GOT3 (cell line): ENCODE data around the gene AVPI1.
"Not testable (repeated sequence)": the region's sequence is repeated elsewhere in the genome, so short reads cannot be mapped to it uniquely, and the experiment has no call there.

Experiments used
- DNase-seq: peaks from one replicate; lab custom pipeline; 2025; ENCODE audit warnings: mixed read lengths; lab: John Stamatoyannopoulos, UW

Gene AVPI1

DNA sequence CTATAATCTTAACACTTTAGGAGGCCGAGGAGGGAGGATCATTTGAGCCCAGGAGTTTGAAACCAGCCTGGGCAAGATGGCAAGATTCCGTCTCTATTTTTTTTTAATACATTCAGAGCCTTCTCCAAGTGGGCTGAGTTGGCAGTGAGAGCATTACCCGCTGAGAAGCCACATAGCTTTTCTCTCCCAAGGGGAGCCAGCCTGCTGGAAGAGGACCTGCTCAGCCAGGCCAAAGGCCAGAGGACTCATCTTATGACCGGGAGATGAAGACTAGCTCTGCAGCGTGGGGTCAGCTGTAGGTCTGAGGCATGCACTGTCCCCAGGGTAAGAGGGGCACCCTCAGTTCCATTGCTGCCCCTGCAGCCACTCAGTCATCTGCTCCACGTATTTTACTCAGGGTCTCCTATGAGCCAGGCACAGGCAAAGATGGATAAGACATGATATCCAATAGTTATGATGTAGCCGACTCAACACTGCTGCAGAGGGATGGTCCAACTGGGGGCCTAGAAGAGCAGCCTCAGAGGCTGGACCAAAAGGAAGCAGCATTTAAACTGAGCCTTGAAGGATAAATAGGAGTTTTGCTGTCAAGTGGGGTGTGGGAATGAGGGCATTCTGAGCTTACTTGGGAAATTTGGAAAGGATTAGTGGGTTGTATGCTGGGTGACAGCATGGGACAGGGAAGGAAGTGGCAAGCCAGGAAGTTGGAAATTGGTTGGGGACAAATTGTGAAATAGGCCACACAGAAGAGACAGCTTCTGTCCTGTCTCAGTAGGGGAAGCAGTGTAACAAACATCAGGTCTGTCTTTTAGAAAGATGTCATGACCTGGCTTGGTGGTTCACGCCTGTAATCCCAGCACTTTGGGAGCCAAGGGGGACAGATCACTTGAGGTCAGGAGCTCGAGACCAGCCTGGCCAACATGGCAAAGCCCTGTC lies 24.9 kb upstream of the AVPI1 start:
- DNase-seq: no peak

DNA sequence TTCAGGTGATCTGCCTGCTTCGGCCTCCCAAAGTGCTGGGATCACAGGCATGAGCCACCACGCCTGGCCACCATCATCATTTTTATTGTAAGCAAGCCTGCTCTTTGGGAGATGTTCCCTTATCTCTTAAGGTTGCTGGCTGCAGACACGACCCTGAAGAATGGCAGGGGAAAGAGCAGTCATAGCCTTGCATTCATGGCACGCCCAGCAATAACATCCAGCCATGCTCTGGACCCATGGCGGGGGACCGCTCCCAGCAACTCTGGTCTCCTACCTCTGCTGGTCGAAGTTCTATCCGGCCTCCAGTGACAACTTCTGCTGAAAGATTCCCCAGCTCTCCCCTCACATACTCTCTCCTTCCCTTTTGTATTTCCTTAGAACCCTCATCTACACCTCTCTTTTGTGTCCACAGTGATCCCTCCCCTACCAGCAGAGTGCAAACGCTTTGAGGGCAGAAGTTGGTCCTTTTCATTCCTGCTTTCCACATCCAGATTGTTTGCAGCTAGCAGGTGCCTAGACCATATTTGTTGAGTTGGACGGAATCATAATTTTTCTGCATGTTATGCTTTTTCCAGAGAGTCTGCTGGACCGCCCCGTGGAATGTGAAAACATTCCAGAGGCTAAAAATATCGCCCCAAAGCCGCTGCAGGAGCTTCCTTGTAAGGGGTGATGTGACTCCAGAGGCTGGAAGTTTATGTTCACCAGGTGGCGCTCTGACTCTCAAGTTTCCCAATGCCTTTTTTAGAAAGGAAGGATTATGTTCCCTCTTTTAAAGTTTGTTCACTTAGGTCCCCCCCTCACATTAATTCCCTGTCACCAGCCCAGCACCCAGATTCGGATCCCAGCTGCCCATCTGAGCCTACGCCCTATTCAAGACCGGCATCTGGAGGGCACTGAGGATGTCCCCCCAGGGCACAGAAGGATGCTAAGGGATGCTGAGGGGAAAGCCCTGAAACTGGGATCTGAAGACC lies 22.2 kb upstream of the AVPI1 start:
- no peak for DNase-seq

DNA sequence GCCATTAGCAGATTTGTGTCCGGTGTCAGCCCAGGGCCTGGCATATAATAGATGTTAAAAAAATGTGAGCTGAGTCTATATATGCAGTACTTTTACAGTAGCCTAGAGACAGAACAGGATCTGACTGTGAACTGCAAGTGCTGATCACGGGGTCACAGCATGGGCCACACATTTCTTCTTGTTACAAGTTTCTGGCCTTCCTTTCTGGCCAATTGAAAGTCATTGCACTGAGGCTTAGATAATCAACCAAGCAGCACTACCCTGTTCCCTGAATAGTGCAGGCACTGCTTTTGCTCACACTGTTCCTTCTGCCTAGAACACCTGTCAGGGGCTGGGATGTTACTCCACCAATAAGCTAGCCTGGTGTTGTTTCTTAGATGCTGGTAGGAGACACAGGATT lies 21.1 kb upstream of the AVPI1 start:
- no peak for DNase-seq

DNA sequence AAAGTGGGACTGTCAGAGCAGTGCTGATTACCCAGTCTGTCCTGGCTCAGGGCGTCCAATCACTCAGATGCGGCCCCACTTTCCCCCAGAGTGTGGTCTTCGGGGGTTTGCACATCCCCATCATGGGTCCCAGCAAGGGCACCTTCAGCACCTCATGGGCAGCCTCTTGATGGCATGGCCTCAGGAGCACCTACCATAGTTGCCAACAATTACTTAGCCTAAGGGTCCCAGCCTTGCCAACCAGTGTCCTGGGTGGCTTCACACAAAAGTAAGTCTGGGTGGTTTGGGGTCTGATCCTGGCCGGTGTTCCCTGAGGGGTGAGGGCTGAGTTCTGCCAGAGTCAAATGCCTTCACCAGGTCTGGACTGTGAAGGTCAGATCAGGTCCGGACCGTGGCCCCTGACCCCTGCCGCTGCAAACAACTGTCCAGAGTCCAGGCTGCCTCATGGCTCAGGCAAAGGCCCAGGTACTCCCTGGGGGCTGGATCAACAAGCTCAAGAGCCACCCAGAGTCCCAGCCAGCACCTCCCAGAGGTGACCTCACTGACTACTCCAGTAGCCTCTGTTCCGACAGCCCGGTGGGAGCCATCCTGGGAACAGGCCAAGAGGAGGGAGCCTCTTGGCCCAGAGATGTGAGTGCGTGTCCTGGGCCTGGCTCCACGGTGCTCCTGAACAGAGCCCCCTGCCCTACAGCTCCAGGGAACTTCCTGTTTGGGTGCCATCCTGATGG lies 20.3 kb upstream of the AVPI1 start:
- no peak for DNase-seq

DNA sequence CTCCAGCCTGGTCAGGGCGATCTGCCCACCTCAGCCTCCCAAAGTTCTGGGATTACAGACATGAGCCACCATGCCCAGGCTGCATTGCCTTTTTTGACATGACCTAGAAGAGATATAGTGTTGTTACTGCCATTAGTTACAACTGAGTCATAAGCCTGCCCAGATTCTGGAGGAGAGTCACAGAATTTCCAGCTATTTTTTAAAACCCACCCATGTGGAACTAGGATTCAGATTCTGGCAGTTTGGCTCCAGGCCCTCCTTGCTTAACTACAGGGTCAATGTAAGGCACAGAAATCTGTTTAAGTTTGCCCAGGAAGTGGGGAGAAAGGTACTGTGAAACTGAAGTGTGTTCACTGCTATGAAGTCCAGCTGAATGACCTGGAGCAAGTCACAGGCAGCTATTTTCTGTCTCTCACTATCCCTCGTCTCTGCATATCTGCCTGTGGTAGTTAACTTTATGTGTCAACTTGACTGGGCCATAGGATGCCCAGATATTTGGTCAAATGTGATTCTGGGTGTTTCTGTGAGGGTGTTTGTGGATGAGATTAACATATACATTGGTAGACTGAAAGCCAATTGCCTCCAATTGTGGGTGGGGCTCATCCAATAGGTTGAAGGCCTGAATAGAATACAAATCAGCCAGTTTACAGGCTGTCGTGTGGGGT lies 18.1 kb upstream of the AVPI1 start:
- DNase-seq: no peak

DNA sequence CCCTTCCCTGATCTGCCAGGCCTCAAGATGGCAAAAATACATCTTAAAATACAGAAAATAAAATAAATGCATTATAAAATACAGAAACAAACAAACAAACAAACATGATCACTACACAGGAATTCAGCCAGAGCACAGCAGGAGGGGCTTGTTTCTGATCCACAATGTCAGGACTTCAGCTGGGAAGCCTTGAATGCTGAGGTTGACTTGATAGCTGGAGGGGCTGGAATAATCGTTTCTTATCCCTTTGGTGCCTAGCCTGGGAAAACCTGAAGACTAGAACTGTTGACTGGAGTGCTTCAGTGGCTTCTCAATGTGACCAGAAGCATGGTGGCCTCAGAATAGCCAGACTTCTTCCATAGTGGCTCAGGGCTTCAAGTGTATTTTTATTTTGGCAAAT lies 17.3 kb upstream of the AVPI1 start:
- DNase-seq: no peak

DNA sequence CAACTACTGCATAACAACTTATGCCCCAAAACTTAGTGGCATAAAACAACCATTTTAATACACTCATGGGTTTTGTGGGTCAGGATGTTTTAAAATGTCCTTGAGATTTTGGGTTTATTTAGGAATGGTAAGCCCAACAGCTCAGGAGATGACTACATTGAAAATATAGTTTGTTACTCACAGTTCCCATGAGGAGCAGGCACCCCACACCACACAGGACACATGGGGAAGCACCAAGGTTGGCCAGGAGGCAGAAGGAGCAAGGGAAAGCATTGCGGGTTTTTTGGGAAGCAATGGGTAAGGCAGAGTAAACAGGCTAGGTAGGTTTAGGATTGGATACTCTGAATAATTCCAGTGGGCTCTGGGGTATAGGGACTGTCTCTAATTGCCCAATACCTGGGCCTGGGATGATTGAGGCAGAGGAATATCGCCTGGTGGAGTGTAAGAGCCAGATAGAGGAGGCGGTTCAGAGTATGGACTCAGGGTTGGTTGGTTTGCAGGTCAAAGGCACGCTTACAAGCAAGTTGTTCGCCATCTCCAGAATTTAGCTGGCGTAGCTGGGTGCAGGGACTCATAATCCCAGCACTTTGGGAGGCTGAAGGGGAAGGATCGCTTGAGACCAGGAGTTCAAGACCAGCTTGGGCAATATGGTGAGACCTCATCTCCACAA lies 16.5 kb upstream of the AVPI1 start:
- no peak for DNase-seq

DNA sequence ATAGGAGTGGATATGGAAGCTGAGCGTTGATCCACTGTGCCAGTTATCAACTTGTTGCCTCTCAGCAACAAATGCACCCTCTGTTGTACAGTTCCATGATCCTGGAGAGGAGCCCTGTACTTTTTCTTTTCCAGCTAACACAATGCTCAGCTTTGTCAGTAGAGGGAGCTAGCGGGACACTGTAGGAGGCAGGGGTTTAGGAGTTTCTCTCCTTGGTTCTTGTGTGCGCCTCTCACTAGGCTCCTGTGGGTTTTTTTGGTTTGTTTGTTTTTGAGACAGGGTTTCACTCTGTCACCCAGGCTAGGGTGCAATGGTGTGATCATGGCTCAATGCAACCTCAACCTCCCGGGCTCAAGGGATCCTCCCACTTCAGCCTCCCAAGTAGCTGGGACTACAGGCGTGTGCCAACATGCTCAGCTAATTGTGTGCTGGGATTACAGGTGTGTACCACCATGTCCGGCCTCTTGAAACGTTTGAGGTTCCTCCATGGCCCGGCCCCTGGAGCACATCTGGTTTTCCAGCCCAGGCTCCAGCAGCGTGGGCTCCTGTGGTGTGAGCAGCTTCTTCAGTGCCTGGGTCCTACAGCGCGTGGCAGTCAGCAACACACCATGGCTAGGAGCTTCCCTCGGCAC lies 14.5 kb upstream of the AVPI1 start:
- peak; percentile 16 for DNase-seq

DNA sequence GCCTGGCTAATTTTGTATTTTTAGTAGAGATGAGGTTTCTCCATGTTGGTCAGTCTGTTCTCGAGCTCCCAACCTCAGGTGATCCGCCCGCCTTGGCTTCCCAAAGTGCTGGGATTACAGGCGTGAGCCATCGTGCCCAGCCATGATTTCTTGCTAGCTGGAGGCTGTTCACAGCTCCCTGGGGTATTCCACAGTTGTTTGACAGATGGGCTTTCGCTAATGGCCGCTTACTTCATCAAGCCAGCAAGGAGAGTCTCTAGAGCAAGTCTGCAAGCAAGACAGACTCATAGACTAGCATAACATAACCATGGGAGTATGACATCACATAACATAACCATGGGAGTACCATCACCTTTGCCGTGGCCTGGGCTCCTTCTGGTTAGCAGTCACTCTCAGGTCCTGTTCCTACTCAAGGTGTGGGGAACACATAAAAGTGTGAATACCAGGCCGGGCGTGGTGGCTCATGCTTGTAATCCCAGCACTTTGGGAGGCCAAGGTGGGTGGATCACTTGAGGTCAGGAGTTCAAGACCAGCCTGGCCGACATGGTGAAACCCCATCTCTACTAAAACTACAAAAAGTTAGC lies 11.1 kb upstream of the AVPI1 start:
- DNase-seq: not testable (repeated sequence)

DNA sequence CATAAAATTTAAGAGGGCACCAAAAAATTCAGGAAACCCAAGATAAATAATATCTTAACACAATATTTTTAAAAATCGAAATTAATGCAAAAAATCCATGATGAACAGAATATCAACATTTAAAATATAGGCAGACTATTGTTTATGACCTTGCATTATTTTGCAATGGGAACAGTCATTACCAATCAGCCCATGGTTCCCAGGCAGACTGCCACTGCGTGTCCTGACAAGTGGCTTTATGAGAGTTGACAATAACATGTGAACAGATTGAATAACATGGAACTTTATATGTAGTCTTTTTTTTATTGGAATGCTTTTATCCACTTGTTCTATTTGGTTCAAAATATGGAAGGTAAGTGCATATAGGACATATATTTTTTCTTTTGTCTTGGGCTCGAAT lies 3.1 kb upstream of the AVPI1 start:
- DNase-seq: no peak

DNA sequence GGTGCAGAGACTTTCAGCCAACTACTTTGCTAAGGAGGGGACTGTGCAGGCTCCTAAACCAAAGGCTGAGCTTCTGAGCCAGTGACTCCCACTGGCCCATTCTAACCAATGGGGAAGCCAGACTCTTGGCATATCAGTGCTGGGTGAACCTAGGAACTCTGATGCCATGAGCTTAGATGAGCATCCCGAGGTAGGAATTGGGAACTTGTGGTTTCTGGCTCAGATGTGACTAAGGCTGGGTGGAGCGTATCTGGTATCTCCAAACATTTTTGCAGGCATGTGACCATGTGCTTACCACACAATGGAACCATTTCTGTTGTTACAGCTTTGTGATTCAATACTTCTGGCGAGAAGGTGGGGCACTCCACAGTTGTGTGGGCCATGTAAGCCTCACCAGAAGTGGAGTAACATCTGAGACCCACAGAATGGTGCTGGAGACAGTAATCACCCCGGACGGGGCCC lies 2.5 kb upstream of the AVPI1 start:
- DNase-seq: peak; percentile 35

DNA sequence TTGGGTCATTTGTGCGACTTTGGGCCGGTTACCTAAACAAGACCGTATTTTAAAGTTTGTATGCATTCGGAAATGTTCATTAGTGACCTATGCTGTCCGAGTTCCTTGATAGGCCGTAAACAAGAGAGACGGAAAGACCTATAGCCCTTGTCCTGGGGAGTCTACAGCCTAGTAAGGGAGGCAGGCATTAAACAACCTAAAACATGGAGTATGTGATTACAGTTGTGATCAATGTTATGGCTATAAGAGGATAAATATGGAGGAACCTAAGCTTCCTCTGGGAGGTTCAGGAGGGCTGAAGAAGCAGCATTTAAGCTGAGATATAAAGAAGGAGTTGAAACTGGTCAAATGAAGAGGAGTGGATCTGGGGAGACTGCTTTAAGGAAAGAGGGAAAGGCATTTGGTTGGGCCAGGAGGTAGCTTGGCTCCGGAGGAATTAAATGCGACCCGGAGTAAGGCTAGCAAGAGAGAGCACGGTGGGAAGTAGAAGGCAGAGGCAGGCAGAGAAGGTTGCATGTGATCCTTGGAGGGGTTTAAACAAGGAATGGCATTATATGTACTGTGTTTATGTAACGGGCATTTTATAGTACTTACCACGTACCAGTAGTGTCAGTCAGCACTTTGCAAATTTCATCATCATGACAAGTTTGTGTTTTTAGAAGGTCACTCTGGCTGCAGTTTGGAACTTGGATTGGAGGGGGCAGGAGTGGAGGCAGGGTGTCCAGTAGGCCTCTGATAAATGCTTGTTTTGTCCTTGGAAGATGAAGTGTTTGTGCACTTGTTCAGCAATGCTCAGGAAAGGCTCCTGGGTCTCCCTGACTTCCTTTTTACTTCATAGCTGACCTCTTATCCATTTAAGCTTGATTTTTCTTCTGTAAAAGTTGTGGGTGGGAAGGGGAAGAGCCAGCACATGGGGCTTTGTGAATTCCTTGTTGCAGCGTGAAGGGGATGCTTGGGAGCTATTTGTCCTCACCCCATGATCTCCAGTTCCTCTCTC lies 1.0 kb upstream of the AVPI1 start:
- no peak for DNase-seq

DNA sequence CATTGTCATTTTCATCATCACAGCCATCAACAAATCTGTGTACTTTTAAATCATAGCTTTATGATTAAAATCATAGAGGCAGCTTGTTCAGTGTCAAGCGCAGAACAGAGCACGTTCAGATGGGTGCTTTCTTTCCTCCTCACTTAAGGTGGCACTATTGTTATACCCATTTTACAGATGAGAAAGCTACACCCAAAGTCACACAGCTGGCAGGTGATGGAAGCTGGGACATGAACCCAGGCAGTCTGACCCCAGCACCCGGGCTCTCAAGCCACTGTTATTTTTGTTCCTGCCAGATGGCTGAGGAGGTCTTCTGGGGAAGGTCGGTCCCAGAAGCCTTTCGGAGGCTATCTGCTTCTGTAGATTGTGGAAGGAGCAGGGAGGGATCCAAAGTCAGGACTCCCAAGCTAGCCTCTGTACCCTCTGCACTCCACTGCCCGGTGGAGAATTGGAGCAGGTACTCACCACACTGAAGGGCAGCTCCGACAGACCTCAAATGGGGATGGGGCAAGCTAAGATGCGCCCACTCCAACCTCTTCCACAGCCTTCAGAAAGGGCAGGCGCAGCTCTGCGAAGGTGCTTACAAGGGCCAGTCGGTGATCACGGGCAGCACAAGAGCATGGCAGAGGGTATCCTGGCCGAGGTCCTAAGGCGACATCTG lies 610 bp downstream of the AVPI1 start:
- DNase-seq: no peak

DNA sequence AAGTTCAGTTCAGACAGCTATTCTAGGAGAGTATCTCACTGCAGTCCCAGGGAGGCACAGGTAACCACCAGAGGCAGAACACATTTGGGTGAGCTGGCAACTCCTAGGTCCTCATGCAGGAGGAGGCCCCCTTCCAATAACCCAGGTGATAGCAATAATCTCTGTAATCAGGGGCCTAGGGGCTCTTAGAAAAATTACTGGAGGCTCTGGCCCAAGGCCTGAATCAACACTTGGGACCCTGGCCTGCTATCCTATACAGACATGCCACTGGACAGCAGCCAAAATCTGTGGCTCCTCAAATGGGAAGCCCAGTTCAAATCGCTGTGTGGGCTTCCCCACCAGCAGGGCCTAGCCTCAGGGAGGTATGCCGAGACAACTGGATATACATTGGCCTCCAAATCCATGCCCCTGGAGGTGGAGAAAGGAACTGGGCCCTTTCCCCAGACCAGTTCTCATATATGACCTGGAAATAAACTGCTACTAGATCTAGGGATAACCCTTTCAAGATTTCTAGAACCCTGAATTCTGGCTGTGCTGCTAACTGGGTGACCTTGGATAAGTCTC lies 1.6 kb downstream of the AVPI1 start:
- no peak for DNase-seq

DNA sequence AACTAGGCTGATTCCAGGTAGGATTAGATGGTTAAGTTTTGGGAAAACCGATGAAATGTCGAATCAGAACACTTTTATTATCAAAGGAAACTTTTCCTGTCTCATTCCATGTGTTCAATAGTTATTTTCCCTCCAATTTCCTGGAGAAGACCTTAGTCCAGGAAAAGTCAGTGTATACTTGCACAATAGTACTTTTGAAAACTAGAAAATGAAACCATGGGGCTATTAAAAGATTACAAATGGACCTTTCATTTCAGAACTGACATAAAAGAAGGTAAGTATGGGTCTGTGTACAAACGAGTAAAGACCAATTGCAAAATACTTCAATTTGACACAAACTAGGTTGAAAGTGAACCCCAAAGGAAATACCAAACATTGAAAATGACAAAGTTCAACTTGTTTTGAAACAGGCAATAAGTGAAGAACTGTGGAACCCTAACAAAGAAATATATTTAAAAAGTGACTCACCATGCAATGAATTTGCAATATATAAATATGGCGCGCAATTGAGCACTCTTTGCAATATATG lies 2.1 kb downstream of the AVPI1 start:
- DNase-seq: no peak

DNA sequence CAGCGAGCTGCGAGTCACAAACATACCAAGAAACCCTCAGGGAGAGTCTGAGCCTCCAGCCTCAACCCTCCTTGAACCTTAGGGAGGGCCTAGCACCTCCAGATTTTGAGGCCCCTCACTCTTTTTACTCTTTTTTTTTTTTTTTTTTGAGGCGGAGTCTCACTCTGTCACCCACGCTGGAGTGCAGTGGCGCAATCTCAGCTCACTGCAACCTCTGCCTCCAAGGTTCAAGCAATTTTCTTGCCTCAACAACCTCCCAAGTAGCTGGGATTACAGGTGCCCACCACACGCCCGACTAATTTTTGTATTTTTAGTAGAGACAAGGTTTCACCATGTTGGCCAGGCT lies 2.7 kb downstream of the AVPI1 start:
- not testable (repeated sequence) for DNase-seq

DNA sequence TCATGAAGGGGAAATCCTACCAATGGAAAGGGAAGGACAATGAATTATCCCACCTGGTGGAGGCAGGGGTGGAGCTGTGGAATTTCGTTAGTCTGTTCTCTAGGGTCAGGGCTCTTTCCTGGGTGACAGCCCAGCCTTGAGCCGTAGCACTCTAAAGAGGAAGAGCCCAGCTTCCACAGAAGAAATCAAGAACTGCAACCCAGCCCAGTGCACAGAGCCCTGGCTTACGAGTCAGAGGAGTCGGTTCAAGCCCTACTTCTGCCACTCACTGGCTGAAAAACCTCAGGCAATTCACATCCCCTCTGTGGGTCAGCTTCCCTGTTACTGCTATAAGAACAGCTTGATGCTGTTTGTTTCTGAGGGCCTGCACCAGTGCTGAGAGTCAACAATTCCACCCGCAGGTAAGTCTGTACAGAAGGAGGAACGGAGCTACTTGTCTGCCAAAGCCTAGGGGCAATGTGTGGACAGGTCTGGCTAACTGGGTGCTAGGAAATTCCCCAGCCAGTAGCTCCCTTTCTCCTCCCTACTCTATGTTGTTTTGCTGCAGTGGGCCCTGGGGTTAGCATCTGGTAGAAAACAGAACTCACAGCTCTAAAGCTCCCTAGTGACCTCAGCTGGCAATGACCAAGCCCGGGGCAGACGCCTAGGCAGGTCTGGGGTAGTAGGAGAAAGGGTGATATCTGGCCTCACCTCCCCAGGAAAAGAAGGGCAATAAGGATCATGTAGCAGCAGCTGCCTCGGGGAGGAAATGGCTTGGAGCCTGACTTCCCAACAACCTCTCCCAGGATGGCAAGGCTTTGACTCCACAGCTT lies 3.3 kb downstream of the AVPI1 start:
- DNase-seq: no peak
